Endothelial cell of umbilical vein (primary cell): Measurements from ENCODE around the gene MTO1.

Experiments
- EZH2 ChIP-seq: IDR thresholded peaks from 2 replicates; pipeline ENCODE4 v1.6.1; 2012; ENCODE audit warnings: borderline replicate concordance, low read depth, mild to moderate bottlenecking, moderate library complexity, low read length, inconsistent platforms; ENCODE audit not compliant: severe bottlenecking
- GATA2 ChIP-seq: IDR thresholded peaks from 2 replicates; pipeline ENCODE4 v1.7.0; 2011; ENCODE audit warnings: low read depth, mild to moderate bottlenecking, moderate library complexity, mixed read lengths, low read length; ENCODE audit not compliant: insufficient read length, insufficient read depth
- MYC ChIP-seq: IDR thresholded peaks from one replicate; pipeline ENCODE4 v1.6.1; 2011; ENCODE audit warnings: mild to moderate bottlenecking, low read depth, low read length
- POLR2A ChIP-seq: IDR thresholded peaks from 2 replicates; pipeline ENCODE4 v1.6.1; 2012; ENCODE audit warnings: low read depth, mild to moderate bottlenecking, control low read depth, low read length
- POLR2AphosphoS5 ChIP-seq: IDR thresholded peaks from 2 replicates; pipeline ENCODE4 v1.6.1; 2012; ENCODE audit warnings: low read depth, mild to moderate bottlenecking, control low read depth, low read length, moderate library complexity; ENCODE audit not compliant: insufficient read depth
- TF ChIP-seq, protein P1 (sequence below), 2 donors: IDR thresholded peaks; 1 replicate in 1 of 2; 2 replicates in 1 of 2; pipeline ENCODE4 v1.5.1; 2011; ENCODE audit warnings: low read length in 2 of 2, mild to moderate bottlenecking in 2 of 2, moderate library complexity in 2 of 2, control low read depth in 1 of 2, inconsistent platforms in 1 of 2, low read depth in 1 of 2; ENCODE audit not compliant: insufficient read depth in 1 of 2; ENCODE audit errors: extremely low read depth in 1 of 2

DNA sequence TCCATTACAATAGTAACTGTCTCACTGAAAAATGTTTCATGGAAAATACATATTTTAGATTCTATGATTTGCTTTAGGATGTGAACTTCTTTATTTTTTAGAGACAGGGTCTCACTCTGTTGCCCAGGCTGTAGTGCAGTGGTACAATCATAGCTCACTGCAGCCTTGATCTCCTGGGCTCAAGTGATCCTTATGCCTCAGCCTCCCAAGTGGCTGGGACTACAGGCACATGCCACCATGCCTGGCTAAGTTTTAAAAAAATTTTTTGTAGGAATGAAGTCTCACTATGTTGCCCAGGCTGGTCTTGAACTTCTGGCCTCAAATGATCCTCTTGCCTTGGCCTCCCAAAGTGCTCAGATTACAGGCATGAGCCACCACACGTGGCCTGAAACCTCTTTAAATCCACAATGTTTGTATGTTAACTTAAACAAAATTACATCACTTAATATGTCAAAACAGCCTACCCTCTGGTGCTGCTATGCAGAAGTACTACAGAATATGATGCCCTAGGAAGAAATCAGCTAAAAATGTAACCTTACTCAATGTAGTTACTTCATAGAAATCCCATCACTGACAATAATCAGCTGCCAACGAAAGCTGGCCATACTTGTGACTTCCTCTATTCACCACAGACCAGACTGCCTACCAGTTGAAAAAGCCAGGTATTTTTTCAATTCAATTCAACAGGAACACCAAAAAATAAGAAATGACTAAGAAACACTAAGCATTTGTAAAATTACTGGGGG is 41.7 kb downstream of the MTO1 start:
- TF ChIP-seq, protein P1, sequence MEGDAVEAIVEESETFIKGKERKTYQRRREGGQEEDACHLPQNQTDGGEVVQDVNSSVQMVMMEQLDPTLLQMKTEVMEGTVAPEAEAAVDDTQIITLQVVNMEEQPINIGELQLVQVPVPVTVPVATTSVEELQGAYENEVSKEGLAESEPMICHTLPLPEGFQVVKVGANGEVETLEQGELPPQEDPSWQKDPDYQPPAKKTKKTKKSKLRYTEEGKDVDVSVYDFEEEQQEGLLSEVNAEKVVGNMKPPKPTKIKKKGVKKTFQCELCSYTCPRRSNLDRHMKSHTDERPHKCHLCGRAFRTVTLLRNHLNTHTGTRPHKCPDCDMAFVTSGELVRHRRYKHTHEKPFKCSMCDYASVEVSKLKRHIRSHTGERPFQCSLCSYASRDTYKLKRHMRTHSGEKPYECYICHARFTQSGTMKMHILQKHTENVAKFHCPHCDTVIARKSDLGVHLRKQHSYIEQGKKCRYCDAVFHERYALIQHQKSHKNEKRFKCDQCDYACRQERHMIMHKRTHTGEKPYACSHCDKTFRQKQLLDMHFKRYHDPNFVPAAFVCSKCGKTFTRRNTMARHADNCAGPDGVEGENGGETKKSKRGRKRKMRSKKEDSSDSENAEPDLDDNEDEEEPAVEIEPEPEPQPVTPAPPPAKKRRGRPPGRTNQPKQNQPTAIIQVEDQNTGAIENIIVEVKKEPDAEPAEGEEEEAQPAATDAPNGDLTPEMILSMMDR (IDR thresholded peaks at IDR 0.05; ENCODE audit: extremely low read depth in 1 of 2, insufficient read depth in 1 of 2, low read depth in 1 of 2, low read length in 2 of 2), result no peak
- no peak for TF ChIP-seq POLR2A
- TF ChIP-seq MYC, result no peak
- TF ChIP-seq EZH2, result no peak
- no peak for TF ChIP-seq POLR2AphosphoS5
- no peak for TF ChIP-seq GATA2
